KMS-11 (cell line): ENCODE data around the gene C10orf120.

ENCODE experiments used
- H2AFZ ChIP-seq: fragments of 200-600 bp; sonication (generic); 2 replicates; pipeline ENCODE4 v1.6.1; 2016; ENCODE audit warnings: antibody characterized with exemption, mixed run types, low read depth
- H3K27ac ChIP-seq: fragments of 200-600 bp; sonication (generic); 2 replicates; pipeline ENCODE4 v1.6.1; 2016; ENCODE audit warnings: mild to moderate bottlenecking, mixed run types
- H3K27me3 ChIP-seq: fragments of 200-600 bp; sonication (generic); 2 replicates; pipeline ENCODE4 v1.6.1; 2017; ENCODE audit warnings: mild to moderate bottlenecking, low read depth, mixed run types, moderate library complexity; ENCODE audit not compliant: insufficient read depth
- H3K36me3 ChIP-seq: fragments of 200-600 bp; sonication (generic); 2 replicates; pipeline ENCODE4 v1.6.1; 2017; ENCODE audit warnings: mild to moderate bottlenecking, mixed run types; ENCODE audit not compliant: insufficient read depth
- H3K4me1 ChIP-seq: fragments of 200-600 bp; sonication (generic); 2 replicates; pipeline ENCODE4 v1.6.1; 2016; ENCODE audit warnings: mild to moderate bottlenecking, low read depth, mixed run types; ENCODE audit not compliant: poor library complexity, severe bottlenecking
- H3K4me2 ChIP-seq: fragments of 200-600 bp; sonication (generic); 2 replicates; pipeline ENCODE4 v1.7.0; 2016; ENCODE audit warnings: mild to moderate bottlenecking, mixed run types
- H3K4me3 ChIP-seq: fragments of 200-600 bp; sonication (generic); IDR thresholded peaks from 2 replicates; pipeline ENCODE4 v1.6.1; 2017; ENCODE audit warnings: low read depth, low read length, mixed read lengths; ENCODE audit not compliant: insufficient read depth
- H3K79me2 ChIP-seq: fragments of 200-600 bp; sonication (generic); 2 replicates; pipeline ENCODE4 v1.6.1; 2016; ENCODE audit warnings: low read depth, mixed run types; ENCODE audit not compliant: insufficient read depth
- H3K9ac ChIP-seq: fragments of 200-600 bp; sonication (generic); 2 replicates; pipeline ENCODE4 v1.6.1; 2016; ENCODE audit warnings: mild to moderate bottlenecking, mixed run types
- H4K20me1 ChIP-seq: fragments of 200-600 bp; sonication (generic); 2 replicates; pipeline ENCODE4 v1.6.1; 2016; ENCODE audit warnings: mild to moderate bottlenecking, mixed run types; ENCODE audit not compliant: insufficient read depth
- CTCF ChIP-seq: fragments of 200-600 bp; sonication (generic); conservative IDR thresholded peaks from 2 replicates; pipeline ENCODE4 v1.6.1; 2017; ENCODE audit warnings: low read depth, mild to moderate bottlenecking, antibody characterized with exemption, low read length, moderate library complexity, mixed read lengths

Gene C10orf120

DNA sequence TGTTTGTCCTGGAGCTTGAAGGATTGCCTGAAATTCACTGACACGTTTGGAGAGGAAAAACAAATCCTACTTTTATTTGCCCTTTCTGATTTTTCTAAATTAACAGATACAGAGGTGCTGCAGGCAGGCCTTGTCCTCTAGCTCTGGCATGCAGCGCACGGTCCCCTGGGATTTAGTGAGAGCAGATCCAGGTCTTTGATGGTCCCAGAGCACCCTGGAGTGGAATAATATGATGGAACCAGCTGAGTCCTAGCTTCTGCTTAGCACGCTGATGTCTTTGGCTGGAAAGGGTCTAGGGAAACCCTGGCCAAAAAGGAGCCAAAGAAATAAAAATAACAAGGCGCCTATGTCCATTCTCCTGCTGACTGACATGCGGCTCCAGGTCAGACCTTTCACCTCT is 40.5 kb downstream of the C10orf120 start:
- Histone ChIP-seq H3K9ac (no peak overlapping the region), H4K20me1 (no peaks in the 10 kb centered on the region), H3K36me3 (no peaks in the 10 kb centered on the region), H2AFZ (no peak overlapping the region), H3K4me3 (no peak overlapping the region), H3K79me2 (no peaks in the 10 kb centered on the region), H3K4me1 (no peaks in the 10 kb centered on the region), H3K27ac (no peak overlapping the region), H3K4me2 (no peak overlapping the region), H3K27me3 (no peaks in the 10 kb centered on the region)
- no peak for TF ChIP-seq CTCF

DNA sequence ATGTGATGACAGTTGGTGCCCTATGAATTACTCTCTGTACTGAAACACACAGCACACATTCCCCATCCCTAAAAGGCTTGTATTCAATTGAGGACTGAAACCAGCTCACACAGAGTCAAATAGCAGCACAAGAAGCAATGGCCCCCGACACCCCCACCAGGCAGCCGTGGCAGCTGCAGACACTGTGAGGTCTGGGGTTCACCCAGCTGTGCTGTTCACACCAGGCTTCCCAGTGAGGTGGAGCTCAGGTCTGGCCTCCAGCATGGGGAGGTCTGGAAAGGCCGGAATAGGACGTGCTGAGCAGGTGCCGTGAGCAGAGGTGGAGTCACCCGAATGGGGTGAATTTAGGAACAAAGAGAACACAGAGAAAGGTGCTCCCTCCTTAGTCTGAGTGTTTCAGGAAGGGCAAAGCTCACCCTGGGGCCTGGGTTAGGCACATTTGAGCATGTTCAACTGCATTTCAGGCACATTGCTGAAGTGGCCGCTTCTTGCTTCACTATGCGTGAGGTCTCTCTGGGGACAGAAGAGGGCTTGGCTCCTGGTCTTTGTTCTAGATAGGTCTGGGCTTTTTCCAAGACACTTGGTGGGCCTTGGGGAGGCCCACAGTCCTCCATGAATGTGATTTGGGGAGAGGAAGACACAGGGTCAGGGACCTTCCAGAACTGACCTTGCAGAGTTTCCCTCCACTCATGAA is 41.1 kb downstream of the C10orf120 start:
- H3K9ac ChIP-seq = no peak overlapping the region
- H3K27me3 ChIP-seq = no peaks in the 10 kb centered on the region
- H3K4me1 ChIP-seq = no peaks in the 10 kb centered on the region
- no peak for TF ChIP-seq CTCF
- H4K20me1 ChIP-seq = no peaks in the 10 kb centered on the region
- H3K4me2 ChIP-seq = no peak overlapping the region
- no peak overlapping the region for H2AFZ ChIP-seq
- H3K36me3 ChIP-seq = no peaks in the 10 kb centered on the region
- H3K79me2 ChIP-seq = no peaks in the 10 kb centered on the region
- no peak overlapping the region for H3K27ac ChIP-seq
- H3K4me3 ChIP-seq = no peak overlapping the region

DNA sequence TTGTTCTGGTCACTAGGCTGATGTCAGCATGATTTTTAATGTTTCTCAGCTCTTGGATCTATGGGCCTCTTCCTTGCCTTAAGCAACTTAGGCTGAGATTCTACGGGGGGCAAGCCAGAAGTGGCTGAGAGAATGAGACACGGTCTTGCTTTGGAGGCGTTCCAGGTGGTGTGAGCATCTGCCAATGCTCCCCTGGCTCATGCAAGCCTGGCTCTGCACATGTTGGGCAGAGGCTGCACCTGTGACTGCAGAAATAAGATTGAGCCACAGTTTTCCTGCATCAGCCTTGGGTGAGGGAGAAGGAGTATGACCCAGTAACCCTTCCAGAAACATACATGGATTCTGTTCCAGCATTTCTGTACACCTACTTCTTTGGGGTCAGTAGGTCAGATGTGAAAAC is 41.9 kb downstream of the C10orf120 start:
- no peak overlapping the region for H3K9ac ChIP-seq
- H4K20me1 ChIP-seq = no peaks in the 10 kb centered on the region
- H3K36me3 ChIP-seq = no peaks in the 10 kb centered on the region
- no peak overlapping the region for H2AFZ ChIP-seq
- H3K4me3 ChIP-seq = no peak overlapping the region
- H3K79me2 ChIP-seq = no peaks in the 10 kb centered on the region
- no peak overlapping the region for H3K4me2 ChIP-seq
- H3K27ac ChIP-seq = no peak overlapping the region
- TF ChIP-seq CTCF = no peak
- no peaks in the 10 kb centered on the region for H3K4me1 ChIP-seq
- no peaks in the 10 kb centered on the region for H3K27me3 ChIP-seq

- TF ChIP-seq CTCF = no peak
- H3K4me3 ChIP-seq = no peak overlapping the region
- no peaks in the 10 kb centered on the region for H4K20me1 ChIP-seq
- H2AFZ ChIP-seq = no peak overlapping the region
- no peaks in the 10 kb centered on the region for H3K79me2 ChIP-seq
- no peak overlapping the region for H3K9ac ChIP-seq
- no peak overlapping the region for H3K4me2 ChIP-seq
- H3K27ac ChIP-seq = no peak overlapping the region
- H3K27me3 ChIP-seq = no peaks in the 10 kb centered on the region
- no peaks in the 10 kb centered on the region for H3K36me3 ChIP-seq
- H3K4me1 ChIP-seq = no peaks in the 10 kb centered on the region
Measured at GRCh38 chr10:122657255-122657654, 42.4 kb downstream of the C10orf120 start.
